Renal pelvis (tissue), 4 donors: ENCODE measurements around the gene ALKBH7. TPM values are rescaled to one million over a fixed set of nuclear protein-coding genes. Genes with fewer than 3 reads are reported as not detected.

Source experiments
- DNase-seq: peaks from one replicate; pipeline ENCODE4 v3.0.0-alpha.2; 2013
- polyA plus RNA-seq, 3 donors: library from polyadenylated mRNA; unstranded; fragments of 120-200 nt; gene quantifications; one replicate each; pipeline ENCODE4 v1.2.1, GENCODE V29; 2013; ENCODE audit not compliant: insufficient read length in 3 of 3

Gene ALKBH7
- polyA plus RNA-seq, 3 donors = 70.2 to 90.9 (median 89.4) TPM

GRCh38 chr19:6418562-6418932 lies 46.0 kb downstream of the ALKBH7 start:
- DNase-seq = no peak

- no peak for DNase-seq
Measured at GRCh38 chr19:6421075-6422014, 48.8 kb downstream of the ALKBH7 start.

- no peak for DNase-seq
Measured at GRCh38 chr19:6423499-6424194, 51.1 kb downstream of the ALKBH7 start.

GRCh38 chr19:6424195-6424938 lies 51.8 kb downstream of the ALKBH7 start, which contains the start of gene KHSRP:
KHSRP (minus strand) TSS chr19:6424811; CDS start chr19:6424701, 110 bp downstream.
- no peak for DNase-seq

Other genes with a start within 250 kb of the ALKBH7 start
- 1 to 10 TPM in 2 of 3 donors, under 1 TPM in 1; 0.75 to 2.8 (median 2.3) TPM for gene ACSBG2, start 237.1 kb upstream of the ALKBH7 start, polyA plus RNA-seq
- 100 to 1,000 TPM; 109 to 129 (median 114) TPM for gene MLLT1, start 92.8 kb upstream of the ALKBH7 start, polyA plus RNA-seq
- gene ACER1, start 39.2 kb upstream of the ALKBH7 start, polyA plus RNA-seq = under 1 TPM in 2 of 3 donors, not detected in 1; 0.12 to 0.16 TPM
- 10 to 100 TPM; 62.5 to 79.9 (median 69.1) TPM for gene CLPP, start 11.3 kb upstream of the ALKBH7 start, polyA plus RNA-seq
- gene PSPN, start 3.1 kb downstream of the ALKBH7 start, polyA plus RNA-seq = 1 to 10 TPM; 3.0 to 3.8 (median 3.3) TPM
- gene GTF2F1, start 20.4 kb downstream of the ALKBH7 start, polyA plus RNA-seq = 100 to 1,000 TPM in 2 of 3 donors, 10 to 100 TPM in 1; 91.7 to 102 (median 100) TPM
- gene KHSRP, start 52.0 kb downstream of the ALKBH7 start, polyA plus RNA-seq = 100 to 1,000 TPM; 310 to 362 (median 359) TPM
- gene SLC25A41, start 61.0 kb downstream of the ALKBH7 start, polyA plus RNA-seq = 1 to 10 TPM in 2 of 3 donors, under 1 TPM in 1; 0.31 to 2.4 (median 1.5) TPM
- gene SLC25A23, start 87.0 kb downstream of the ALKBH7 start, polyA plus RNA-seq = 10 to 100 TPM; 77.7 to 84.1 (median 80.4) TPM
- 10 to 100 TPM; 34.0 to 41.7 (median 35.9) TPM for gene CRB3, start 91.5 kb downstream of the ALKBH7 start, polyA plus RNA-seq
- gene DENND1C, start 109.0 kb downstream of the ALKBH7 start, polyA plus RNA-seq = 10 to 100 TPM; 41.8 to 47.0 (median 45.2) TPM
- 10 to 100 TPM; 35.2 to 37.0 (median 36.7) TPM for gene TUBB4A, start 129.5 kb downstream of the ALKBH7 start, polyA plus RNA-seq
- under 1 TPM in 2 of 3 donors, not detected in 1; 0.21 to 0.55 TPM for gene TNFSF9, start 158.2 kb downstream of the ALKBH7 start, polyA plus RNA-seq
- under 1 TPM in 1 of 3 donors, not detected in 2; 0.26 TPM for gene CD70, start 218.4 kb downstream of the ALKBH7 start, polyA plus RNA-seq